LNCaP clone FGC (cell line): ENCODE data around the gene OLIG3.

ENCODE experiments used
- DNase-seq: peaks from one replicate; pipeline ENCODE4 v3.0.0-alpha.2; 2011; ENCODE audit warnings: low read depth
- H3K4me3 ChIP-seq: 2 replicates; pipeline ENCODE4 v1.5.1; 2011; ENCODE audit warnings: mild to moderate bottlenecking, low read depth, low read length, control low read depth
- CTCF ChIP-seq: IDR thresholded peaks from 2 replicates; pipeline ENCODE4 v1.5.1; 2012; ENCODE audit warnings: mild to moderate bottlenecking; ENCODE audit not compliant: control insufficient read depth, insufficient read depth; ENCODE audit errors: extremely low read depth

OLIG3 gene

GRCh38 chr6:137487869-137488149 is 6.4 kb downstream of the OLIG3 start:
- no peak for TF ChIP-seq CTCF
- no peak overlapping the region for H3K4me3 ChIP-seq

GRCh38 chr6:137487181-137487868 is 6.9 kb downstream of the OLIG3 start:
- no peak for DNase-seq
- no peak for TF ChIP-seq CTCF
- no peak overlapping the region for H3K4me3 ChIP-seq

More at GRCh38 chr6:137487869-137488149, 6.4 kb downstream of the OLIG3 start:
- DNase-seq = no peak

GRCh38 chr6:137486416-137486815 is 7.8 kb downstream of the OLIG3 start:
- no peak overlapping the region for H3K4me3 ChIP-seq
- TF ChIP-seq CTCF = no peak
- DNase-seq = no peak

GRCh38 chr6:137480431-137480830 is 13.8 kb downstream of the OLIG3 start:
- H3K4me3 ChIP-seq = no peak overlapping the region
- no peak for TF ChIP-seq CTCF
- DNase-seq = no peak

- DNase-seq = no peak
- TF ChIP-seq CTCF = no peak
- no peak overlapping the region for H3K4me3 ChIP-seq
These were observed 19.1 kb downstream of the OLIG3 start for GRCh38 chr6:137475103-137475502.

- TF ChIP-seq CTCF = no peak
- no peak overlapping the region for H3K4me3 ChIP-seq
- DNase-seq = no peak
These were observed 20.6 kb downstream of the OLIG3 start for GRCh38 chr6:137473598-137473997.

GRCh38 chr6:137472641-137473137 is 21.5 kb downstream of the OLIG3 start:
- no peak overlapping the region for H3K4me3 ChIP-seq
- no peak for TF ChIP-seq CTCF
- DNase-seq = no peak
